ENCODE results near the gene COL25A1.

The COL25A1 gene

GRCh38 chr4:109302361-109303139 lies at the start of gene COL25A1:
COL25A1 (minus strand) TSS chr4:109302658.
- DNase-seq, result peak; percentile 1

DNA sequence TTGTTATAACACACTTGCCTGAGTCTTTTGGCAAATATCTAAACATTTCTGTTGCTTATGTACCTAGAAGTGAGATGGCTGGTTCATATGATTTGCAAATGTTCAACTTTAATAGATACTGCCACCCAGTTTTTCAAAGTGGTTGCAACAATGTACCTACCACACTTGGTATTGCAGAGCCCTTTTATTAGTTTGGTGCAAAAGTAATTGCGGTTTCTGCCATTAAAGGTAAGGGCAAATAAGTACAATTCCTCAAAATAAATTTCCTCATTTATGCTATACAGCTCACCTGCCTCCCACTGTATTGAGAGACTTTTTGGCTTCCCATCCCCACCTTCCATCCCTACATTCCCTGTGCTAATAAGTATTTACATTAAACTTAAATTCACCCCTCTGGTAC lies 47.7 kb upstream of the COL25A1 start:
- no peak for DNase-seq

DNA sequence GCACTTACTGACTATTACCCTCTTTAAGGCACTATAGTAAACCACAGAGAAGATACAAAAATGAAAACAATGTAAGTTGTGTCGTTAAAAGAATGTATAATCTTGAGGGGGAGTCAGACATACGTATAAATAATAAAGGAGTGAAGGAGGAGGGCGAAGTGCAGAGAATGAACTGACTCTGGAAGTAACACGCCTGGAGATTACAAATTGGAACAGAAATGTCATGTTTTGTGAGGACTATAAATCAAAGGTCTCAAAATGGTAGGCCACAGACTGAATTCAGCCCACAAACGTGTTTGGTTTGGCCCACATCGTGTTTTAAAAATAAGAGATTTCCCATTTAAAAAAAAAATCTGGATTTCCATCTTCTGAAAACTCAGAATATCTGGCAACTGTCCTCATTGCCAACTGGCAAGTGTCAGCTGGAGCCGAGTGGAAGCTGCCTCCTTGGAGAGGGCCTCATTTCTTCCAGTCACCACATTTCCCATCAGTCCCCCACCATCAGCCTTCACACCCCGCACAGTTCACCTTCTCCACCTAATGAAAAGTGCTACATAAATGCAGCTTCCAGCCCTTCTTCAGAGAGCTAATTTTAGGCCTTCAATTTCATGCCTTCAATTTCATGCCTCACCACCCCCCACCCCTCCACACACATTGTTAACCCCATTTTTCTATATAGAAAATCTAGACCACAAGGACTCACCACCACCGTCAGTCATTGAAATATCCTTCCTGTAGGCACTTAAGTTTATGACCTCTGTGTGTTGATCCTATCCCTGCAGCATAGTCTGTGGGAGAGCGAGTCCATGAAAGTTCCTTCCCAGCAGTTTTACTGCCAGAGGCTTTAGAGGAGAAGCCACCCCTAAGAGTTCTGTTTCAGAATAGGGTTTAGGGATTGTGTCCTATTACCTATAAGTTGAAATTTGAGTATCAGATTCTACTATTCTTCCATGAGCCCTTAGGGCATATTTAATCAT lies 32.0 kb upstream of the COL25A1 start:
- DNase-seq, result no peak

- no peak for DNase-seq
These were observed 30.5 kb upstream of the COL25A1 start for GRCh38 chr4:109332926-109333464.

DNA sequence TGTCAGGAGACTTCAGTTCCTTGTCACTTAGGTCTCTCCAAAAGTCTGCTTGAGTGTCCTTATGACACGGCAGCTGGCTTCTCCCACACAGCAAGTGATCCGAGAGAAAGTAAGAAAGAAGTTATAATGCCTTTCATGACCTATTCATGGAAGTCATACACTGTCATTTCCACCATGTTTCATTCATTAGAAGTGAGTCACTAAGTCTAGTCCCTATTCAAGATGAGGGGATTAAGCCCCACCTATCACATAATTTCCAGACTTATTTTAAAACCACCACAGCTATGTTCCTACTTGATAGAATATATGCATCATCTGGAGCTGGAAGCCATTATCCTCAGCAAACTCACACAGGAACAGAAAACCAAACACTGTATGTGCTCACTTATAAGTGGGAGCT lies 25.2 kb upstream of the COL25A1 start:
- DNase-seq, result no peak

- no peak for DNase-seq
These were observed 23.2 kb upstream of the COL25A1 start for GRCh38 chr4:109325698-109326097.

DNA sequence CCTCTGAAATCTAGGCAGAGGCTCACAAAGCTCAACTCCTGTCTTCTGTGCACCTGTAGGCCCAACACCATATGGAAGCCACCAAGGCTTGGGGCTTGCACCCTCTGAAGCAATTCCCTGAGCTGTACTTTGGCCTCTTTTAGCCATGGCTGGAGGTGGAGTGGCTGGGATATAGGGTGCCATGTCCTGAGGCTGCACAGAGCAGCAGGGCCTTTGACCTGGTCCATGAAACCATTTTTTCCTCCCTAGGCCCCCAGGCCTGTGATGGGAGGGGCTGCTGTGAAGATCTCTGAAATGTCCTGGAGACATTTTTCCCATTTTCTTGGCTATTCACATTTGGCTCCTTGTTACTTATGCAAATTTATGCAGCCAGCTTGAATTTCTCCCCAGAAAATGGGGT lies 20.9 kb upstream of the COL25A1 start:
- no peak for DNase-seq

DNA sequence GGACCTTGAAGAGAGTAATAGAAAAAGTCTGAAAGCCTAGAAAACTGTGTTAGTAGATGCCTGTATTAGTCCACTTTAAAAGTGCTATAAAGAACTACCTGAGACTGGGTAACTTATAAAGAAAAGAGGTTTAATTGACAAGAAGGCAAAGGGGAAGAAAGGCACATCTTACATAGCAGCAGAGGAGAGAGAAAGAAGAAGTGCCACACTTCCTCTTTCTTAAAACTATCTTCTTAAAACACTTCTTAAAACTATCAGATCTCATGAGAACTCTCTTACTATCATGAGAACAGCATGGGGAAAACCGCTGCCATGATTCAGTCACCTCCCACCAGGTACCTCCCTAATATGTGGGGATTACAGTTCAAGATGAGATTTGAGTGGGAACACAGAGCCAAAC lies 18.8 kb upstream of the COL25A1 start:
- no peak for DNase-seq

GRCh38 chr4:109319684-109320083 lies 17.2 kb upstream of the COL25A1 start:
- DNase-seq, result no peak

DNA sequence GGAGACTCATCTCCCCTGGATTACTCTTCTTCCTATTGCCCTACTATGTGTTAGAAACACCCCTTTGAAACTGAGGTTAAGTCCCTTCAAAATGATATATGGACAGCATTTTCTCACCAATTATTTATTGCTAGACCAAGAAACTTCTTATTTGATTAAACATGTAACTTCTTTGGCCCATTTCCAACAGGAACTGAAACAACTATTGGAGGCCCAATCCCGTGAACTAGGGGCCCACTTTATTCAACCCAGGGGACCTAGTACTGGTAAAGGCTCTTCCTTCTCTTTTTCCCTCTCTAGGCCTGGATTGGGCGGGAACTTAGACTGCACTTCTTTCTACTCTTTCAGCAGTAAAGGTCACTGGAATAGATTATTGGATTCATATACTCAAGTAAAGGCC lies 16.7 kb upstream of the COL25A1 start:
- no peak for DNase-seq

DNA sequence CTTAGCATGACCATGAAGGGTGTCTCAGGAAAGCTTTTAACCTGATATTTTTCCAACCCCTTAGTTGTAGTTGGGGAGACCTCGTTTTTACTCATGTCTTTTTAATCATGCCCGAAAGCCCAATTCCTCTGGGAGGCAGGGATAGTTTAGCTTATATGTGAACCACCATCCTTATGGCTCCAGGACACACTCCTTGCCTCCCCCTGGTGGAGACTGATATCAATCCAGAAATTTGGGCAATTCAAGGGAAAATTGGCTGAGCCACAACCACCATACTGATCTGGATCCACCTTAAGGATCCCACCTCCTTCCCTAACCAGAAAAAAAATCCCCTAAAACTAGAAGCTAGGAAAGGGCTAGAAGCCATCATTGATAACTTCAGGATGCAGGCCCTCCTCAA lies 13.4 kb upstream of the COL25A1 start:
- DNase-seq, result no peak

DNA sequence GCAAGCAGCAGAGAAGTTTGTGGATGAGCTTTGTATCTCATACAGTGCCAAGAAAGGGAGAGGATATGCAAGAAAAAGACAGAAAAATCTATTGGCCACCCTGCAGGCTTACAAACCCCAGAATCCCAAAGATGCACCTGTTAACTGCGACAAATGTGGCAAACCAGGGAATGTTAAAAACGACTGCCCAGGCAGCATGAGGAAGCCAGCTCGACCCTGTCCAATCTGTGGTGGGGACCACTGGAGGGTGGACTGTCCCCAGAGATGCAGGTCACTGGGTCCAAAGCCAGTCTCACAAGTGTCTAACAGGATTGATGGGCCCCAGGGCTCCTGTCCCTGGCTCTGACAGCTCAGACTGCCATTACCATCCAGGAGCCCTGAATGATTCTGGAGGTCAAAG lies 12.9 kb upstream of the COL25A1 start:
- no peak for DNase-seq

DNA sequence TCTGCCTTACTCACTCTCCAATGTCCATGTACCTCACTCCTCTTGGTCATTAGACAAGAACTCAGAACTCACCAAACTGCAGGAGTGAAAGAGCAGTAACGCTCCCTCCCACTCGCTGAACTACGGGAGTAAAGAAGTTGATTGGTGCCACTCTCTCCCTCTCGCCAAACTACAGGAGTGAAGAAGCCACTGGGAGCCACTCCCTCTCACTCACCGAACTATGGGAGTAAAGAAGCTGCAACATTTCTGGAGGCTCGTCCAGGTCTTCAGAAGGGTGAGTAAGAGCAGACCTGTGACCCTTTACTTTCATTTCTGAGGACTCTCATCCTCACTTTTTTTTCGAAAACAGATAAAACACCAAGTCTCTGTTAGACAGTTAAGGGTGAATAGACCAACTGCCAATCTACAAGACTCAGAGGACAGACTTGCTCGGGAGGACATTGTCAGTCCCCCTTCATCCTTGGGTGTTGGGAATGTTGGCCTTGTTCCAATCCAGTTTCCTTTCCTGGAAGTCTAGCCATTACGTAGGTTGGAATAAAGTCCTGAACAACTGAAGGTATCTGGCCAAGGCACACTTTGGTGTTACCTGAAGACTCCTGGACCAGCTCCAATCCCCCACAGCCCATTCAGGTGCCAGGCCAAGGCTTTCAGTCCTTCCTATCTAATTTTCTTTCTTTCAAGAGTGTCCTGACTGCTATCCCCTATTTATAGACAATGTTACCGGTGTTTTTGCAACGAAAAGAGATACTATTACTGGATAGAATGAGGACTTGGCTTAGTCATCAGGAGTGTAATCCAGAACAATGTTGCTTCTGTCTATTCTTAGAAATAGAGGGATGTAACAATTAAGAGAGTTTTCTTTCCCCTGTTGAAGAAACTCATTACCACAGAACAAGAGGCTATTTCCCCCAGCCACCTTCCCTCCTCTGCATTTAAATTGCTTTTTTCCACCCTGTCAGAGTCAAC lies 11.0 kb upstream of the COL25A1 start:
- DNase-seq, result no peak

DNA sequence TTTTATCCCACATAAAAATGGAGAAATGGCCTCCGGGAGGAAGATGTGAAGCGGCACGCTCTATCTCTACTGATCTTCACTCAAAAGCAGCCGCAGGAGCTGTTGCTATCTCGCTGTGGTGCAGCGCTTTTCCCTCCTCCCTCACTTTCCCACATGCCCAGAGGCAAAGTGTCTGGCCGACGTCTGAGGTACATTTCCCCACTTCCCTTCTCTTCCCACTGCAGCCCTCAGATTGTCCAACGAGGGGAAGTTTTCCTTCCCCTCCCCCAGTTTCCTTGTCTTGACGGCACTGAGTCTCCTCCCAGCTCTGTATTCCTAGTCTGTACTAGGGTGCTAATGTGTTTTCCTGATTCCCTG lies 660 bp upstream of the COL25A1 start:
- DNase-seq, result no peak

GRCh38 chr4:109301651-109302360 lies 652 bp downstream of the COL25A1 start:
- no peak for DNase-seq

- no peak for DNase-seq
These were observed 4.0 kb downstream of the COL25A1 start for GRCh38 chr4:109298279-109299010.

DNA sequence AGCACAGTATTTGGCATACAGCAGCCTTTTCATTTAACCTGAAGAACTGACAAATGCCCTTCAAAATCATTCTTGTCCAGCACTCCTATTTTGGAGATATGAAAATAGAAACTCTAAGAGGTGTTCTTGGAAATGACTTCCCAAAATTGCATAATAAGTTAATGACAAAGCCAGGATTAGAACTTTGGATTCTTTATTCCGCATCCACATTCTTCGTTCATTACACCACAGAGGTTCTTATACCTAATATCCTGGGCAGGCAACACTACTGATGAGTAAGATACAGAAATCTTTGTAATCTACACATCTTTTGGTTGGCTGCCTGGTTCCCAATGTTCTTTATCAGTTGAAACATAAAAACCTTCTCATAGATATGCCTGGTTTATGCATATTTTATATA lies 5.9 kb downstream of the COL25A1 start:
- DNase-seq, result no peak

DNA sequence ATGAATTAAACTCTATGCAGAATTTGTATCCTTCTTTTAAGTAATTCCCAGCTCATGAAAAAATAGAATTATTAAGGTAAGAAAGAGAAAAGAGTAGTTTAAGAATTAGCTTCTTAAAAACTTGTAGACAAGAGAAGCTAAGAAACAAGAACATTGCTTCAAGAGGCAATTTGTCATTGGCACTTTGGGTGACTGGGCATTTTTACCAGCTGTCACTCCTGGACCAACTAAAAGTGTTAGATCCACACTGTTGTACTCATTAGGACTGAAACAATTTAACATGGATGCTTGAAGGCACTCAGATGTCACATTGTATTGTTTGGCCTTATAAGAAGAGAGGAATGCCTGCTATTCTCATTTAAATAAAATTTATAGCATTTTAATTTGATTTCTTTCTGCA lies 7.4 kb downstream of the COL25A1 start:
- no peak for DNase-seq

- DNase-seq, result no peak
These were observed 7.9 kb downstream of the COL25A1 start for GRCh38 chr4:109294468-109295020.

- no peak for DNase-seq
These were observed 8.5 kb downstream of the COL25A1 start for GRCh38 chr4:109294006-109294405.

- DNase-seq, result no peak
These were observed 10.7 kb downstream of the COL25A1 start for GRCh38 chr4:109291707-109292238.

All from activated effector memory CD4-positive, alpha-beta T cell treated with Interleukin-2 at 50 U/mL for 16 hours (primary cell).